GM11168 (cell line): ENCODE results near the gene PNISR.

ENCODE experiments used
- in situ Hi-C: fragments of 300-500 bp; cut with MboI; formaldehyde crosslinking; loops from one replicate; pipeline ENCODE4 v1.12.0; 2022; ENCODE audit warnings: low sequenced_read_pairs; ENCODE audit not compliant: unreplicated experiment

Gene PNISR

GRCh38 chr6:99424761-99425646 lies at the start of gene PNISR:
PNISR (minus strand) TSS chr6:99425308; CDS start chr6:99414659, 10,649 bp downstream.
- in situ Hi-C loops, result no loop called here

- in situ Hi-C loops, result loop anchor here (25.0 kb wide), 1 partner anchor 264 kb away; no protein-coding TSS in a partner anchor
Observed at GRCh38 chr6:99473730-99474129, 48.6 kb upstream of the PNISR start.

- in situ Hi-C loops, result loop anchor here (25.0 kb wide), 1 partner anchor 266 kb away; no protein-coding TSS in a partner anchor
Observed at GRCh38 chr6:99471638-99472037, 46.5 kb upstream of the PNISR start.

- in situ Hi-C loops, result loop anchor here (25.0 kb wide), 1 partner anchor 270 kb away; no protein-coding TSS in a partner anchor
Observed at GRCh38 chr6:99467509-99468106, 42.5 kb upstream of the PNISR start.

GRCh38 chr6:99459133-99459532 lies 34.0 kb upstream of the PNISR start:
- in situ Hi-C loops, result loop anchor here (25.0 kb wide), 1 partner anchor 278 kb away; no protein-coding TSS in a partner anchor

- in situ Hi-C loops, result loop anchor here (25.0 kb wide), 1 partner anchor 279 kb away; no protein-coding TSS in a partner anchor
Observed at GRCh38 chr6:99458319-99458718, 33.2 kb upstream of the PNISR start.

- in situ Hi-C loops, result no loop called here
Observed at GRCh38 chr6:99446076-99446475, 21.0 kb upstream of the PNISR start.

GRCh38 chr6:99434702-99435530 lies 9.8 kb upstream of the PNISR start:
- in situ Hi-C loops, result no loop called here

GRCh38 chr6:99432877-99433276 lies 7.8 kb upstream of the PNISR start:
- in situ Hi-C loops, result no loop called here

- in situ Hi-C loops, result no loop called here
Observed at GRCh38 chr6:99431901-99432300, 6.8 kb upstream of the PNISR start.

GRCh38 chr6:99427988-99428387 lies 2.9 kb upstream of the PNISR start:
- in situ Hi-C loops, result no loop called here

- in situ Hi-C loops, result no loop called here
Observed at GRCh38 chr6:99426451-99426757, 1.3 kb upstream of the PNISR start.

GRCh38 chr6:99425647-99426450 lies 741 bp upstream of the PNISR start:
- in situ Hi-C loops, result no loop called here

GRCh38 chr6:99424022-99424421 lies 1.1 kb downstream of the PNISR start:
- in situ Hi-C loops, result no loop called here

GRCh38 chr6:99422912-99423311 lies 2.2 kb downstream of the PNISR start:
- in situ Hi-C loops, result no loop called here

- in situ Hi-C loops, result no loop called here
Observed at GRCh38 chr6:99416892-99417767, 8.0 kb downstream of the PNISR start.

- in situ Hi-C loops, result no loop called here
Observed at GRCh38 chr6:99416226-99416625, 8.9 kb downstream of the PNISR start.

GRCh38 chr6:99415446-99415845 lies 9.7 kb downstream of the PNISR start:
- in situ Hi-C loops, result no loop called here

GRCh38 chr6:99412065-99412464 lies 13.0 kb downstream of the PNISR start:
- in situ Hi-C loops, result no loop called here
